ENCODE results near the gene PREX1. TPM values are rescaled to one million over a fixed set of nuclear protein-coding genes. Genes with fewer than 3 reads are reported as not detected.
"Not testable (repeated sequence)": the region's sequence is repeated elsewhere in the genome, so short reads cannot be mapped to it uniquely, and the experiment has no call there.

The PREX1 gene
- total RNA-seq, 2 experiments from 2014 or later: 82.8 to 86.5 TPM

DNA sequence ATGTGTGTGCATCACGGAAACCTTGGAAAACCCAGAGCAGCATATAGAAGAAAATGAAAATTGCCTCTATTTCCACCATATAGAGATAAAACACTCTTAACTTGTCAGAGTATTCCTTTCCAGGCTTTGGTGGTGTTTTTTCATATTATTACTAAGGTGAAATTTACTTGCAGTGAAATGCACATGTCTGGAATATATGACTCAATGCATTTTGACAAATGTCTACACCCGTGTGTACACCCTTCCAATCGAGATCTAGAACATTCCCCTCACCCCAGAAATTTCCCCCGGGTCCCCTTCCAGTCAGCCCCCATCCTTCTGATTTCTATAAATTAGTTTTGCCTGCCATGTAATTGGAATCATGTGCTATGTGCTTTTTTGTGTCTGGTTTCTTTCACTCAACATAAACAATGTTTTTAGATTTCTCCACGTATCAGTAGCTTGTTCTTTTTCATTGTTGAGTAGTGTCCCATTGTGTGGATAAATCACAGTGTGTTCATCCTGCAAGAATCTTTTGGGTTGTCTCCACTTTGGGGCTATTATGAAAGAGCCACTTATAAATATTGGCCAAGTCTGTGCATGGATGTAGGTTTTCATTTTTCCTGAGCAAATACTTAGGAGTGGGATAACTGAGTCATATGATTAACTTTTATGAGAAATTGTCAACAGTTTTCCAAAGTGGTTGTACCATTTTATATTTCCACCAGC lies 19.9 kb upstream of the PREX1 start:
- POLR2A ChIA-PET: interaction anchor here (0.6 kb wide), 1 partner anchor 26 kb away, joined by 4 read pairs; no protein-coding TSS in a partner anchor
- CTCF ChIA-PET: no interaction called here

- POLR2A ChIA-PET: no interaction called here
- CTCF ChIA-PET: no interaction called here
Measured at GRCh38 chr20:48846516-48847492, 19.0 kb upstream of the PREX1 start.

DNA sequence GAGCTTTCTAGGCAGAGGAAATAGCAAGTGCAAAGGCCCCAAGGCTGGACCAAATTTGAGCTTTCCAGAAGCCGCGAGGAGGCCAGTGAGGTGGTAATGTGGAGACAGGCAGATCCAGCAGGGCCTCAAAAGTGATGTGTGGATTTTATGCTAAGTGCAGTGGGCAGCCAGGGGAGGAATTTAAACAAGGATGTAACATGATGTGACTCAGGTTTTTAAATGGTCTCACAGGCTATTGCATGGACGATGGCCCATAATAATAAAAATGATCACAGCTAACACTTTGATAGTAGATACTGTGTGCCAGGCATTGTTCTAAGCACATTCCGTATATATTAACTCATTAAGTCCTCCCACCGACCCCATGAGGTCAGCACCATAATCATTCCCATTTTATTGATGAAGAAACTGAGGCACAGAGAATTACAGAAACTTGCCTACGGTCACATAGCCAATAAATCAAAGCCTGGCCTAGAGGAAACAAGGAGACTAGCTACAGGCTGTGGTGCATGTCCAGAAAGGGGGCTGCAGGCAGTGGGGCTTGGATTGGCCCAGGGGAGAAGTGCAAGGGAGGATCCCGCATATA lies 18.0 kb upstream of the PREX1 start:
- POLR2A ChIA-PET: no interaction called here
- CTCF ChIA-PET: interaction anchor here (0.6 kb wide), 1 partner anchor 19 kb away, joined by 4 read pairs; no protein-coding TSS in a partner anchor

DNA sequence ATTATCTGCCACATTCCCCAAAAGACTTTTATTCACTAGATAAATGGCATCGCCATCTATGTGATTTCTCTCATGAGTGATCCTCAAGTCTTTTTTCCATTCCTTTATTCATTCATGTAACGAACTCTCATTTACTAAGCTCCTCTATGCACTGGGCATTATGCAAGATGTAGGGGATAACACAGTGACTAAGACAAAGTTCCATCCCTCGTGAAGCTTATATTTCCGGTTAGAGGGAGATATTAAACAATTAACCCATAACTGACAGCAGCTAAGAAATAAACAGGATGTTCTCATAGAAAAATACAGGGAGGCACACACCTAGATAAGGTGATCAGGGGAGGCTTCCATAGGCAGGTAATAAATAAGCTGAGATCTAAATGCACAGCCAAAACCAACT lies 17.2 kb upstream of the PREX1 start:
- CTCF ChIA-PET: interaction anchor here (0.6 kb wide), 2 partner anchors 18 to 187 kb away, joined by 3 to 4 read pairs; no protein-coding TSS in a partner anchor
- POLR2A ChIA-PET: interaction anchor here (0.5 kb wide), 1 partner anchor 17 kb away, joined by 3 read pairs; no protein-coding TSS in a partner anchor

- CTCF ChIA-PET, POLR2A ChIA-PET: not testable (repeated sequence)
Measured at GRCh38 chr20:48843896-48844295, 16.1 kb upstream of the PREX1 start.

DNA sequence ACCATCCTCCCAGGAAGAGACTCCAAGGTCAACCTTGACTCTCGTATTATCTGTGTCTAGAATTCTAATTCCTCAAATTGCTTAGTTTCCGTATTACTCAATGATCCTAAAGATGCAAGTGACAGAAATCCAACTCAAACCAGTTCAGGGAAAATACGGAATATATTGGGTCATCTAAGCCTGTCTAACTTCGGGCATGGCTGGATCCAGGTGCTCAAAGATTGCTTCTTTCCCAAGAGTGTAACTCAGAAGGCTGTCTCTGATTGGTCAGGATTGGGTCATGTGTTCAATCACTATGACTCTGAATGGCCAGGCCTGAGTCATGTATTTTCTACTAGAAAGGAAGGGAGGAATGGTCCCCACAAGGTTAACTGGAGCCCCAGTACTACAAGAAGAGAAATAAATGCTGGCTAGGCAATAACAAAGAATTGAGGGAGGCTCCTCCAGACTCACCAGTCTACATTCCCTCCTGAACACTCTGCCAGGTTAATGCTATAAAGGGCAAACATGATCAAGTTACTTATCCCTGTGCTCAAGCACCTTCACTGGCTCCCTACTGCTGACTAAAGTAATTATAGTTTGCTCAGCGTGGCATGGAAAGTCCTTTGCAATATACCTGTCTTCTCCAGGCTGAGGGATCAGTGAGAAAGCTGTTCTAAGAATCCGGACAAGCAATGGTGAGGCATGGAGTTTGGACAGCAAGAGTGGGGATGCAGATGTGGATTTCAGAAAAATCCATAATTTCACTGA lies 15.4 kb upstream of the PREX1 start:
- CTCF ChIA-PET: no interaction called here
- POLR2A ChIA-PET: no interaction called here

- CTCF ChIA-PET: no interaction called here
- POLR2A ChIA-PET: interaction anchor here (1.2 kb wide), 1 partner anchor 13 kb away, joined by 3 read pairs; no protein-coding TSS in a partner anchor
Measured at GRCh38 chr20:48841875-48842529, 14.2 kb upstream of the PREX1 start.

GRCh38 chr20:48841196-48841874 lies 13.5 kb upstream of the PREX1 start:
- POLR2A ChIA-PET: interaction anchor here (1.2 kb wide), 1 partner anchor 13 kb away, joined by 3 read pairs; no protein-coding TSS in a partner anchor
- CTCF ChIA-PET: no interaction called here

- ChIA-PET CTCF (no interaction called here), POLR2A (no interaction called here)
Measured at GRCh38 chr20:48839154-48839917, 11.5 kb upstream of the PREX1 start.

DNA sequence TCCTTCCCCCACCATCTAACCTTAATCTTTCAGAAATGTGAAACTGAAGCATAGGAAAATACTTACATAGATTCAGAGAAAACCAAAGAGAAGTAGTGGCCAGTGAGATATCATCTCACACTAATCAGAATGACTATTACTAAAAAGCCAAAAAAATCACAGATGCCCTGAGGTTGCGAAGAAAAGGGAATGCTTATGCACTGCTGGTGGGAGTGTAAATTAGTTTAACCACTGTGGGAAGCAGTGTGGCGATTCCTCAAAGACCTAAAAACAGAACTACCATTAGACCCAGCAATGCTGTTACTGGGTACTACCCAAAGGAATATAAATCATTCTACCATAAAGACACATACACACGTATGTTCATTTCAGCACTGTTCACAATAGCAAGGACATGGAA lies 9.2 kb upstream of the PREX1 start:
- ChIA-PET POLR2A (no interaction called here), CTCF (no interaction called here)

- ChIA-PET CTCF (no interaction called here), POLR2A (no interaction called here)
Measured at GRCh38 chr20:48835390-48835789, 7.6 kb upstream of the PREX1 start.

DNA sequence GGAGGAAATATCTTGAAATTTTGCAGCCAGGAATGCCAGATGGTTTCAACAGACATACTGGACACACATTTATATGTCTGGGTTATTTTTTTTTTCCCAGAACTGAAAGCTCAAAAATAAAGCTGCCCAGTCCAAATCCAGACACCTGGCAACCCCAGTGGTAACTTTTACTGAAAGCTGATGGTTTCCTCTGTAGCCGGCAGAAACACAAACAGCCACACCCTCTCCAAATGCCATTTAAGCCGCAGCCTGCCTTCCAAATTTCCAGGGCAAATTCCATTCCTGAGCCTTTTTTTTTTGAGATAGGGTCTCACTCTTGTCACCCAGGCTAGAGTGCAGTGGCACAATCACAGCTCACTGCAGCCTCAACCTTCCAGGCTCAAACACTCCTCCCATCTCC lies 6.5 kb upstream of the PREX1 start:
- CTCF ChIA-PET: interaction anchor here (1.0 kb wide), 1 partner anchor 177 kb away, joined by 3 read pairs; no protein-coding TSS in a partner anchor
- POLR2A ChIA-PET: no interaction called here

- POLR2A ChIA-PET: no interaction called here
- CTCF ChIA-PET: interaction anchor here (0.5 kb wide), 1 partner anchor 1202 kb away, joined by 3 read pairs; no protein-coding TSS in a partner anchor
Measured at GRCh38 chr20:48832405-48832730, 4.6 kb upstream of the PREX1 start.

GRCh38 chr20:48831718-48832404 lies 4.1 kb upstream of the PREX1 start:
- ChIA-PET CTCF (interaction anchor here (1.2 kb wide), 1 partner anchor 174 kb away, joined by 3 read pairs; no protein-coding TSS in a partner anchor), POLR2A (no interaction called here)

GRCh38 chr20:48830826-48831318 lies 3.1 kb upstream of the PREX1 start:
- POLR2A ChIA-PET: no interaction called here
- CTCF ChIA-PET: interaction anchor here (1.2 kb wide), 1 partner anchor 173 kb away, joined by 3 read pairs; no protein-coding TSS in a partner anchor

GRCh38 chr20:48829940-48830339 lies 2.1 kb upstream of the PREX1 start:
- POLR2A ChIA-PET: no interaction called here
- CTCF ChIA-PET: no interaction called here
